Neural cell (in vitro differentiated cells): ENCODE measurements around the gene CCT4. TPM values are rescaled to one million over a fixed set of nuclear protein-coding genes. Genes with fewer than 3 reads are reported as not detected.
A peak's percentile ranks its signal among the peaks of the same experiment; 100 is the strongest.

ENCODE experiments used
- H2AFZ ChIP-seq: fragments of 200-600, 300-800 bp; sonication (generic), shearing (Covaris generic); 2 replicates; pipeline ENCODE4 v1.6.0; 2014; ENCODE audit warnings: low read depth, mild to moderate bottlenecking, antibody characterized with exemption, low read length, moderate library complexity
- H3F3A ChIP-seq: fragments of 200-600 bp; shearing (Covaris generic); 2 replicates; pipeline ENCODE4 v1.6.1; 2016; ENCODE audit warnings: mild to moderate bottlenecking, moderate library complexity, mixed read lengths, antibody characterized with exemption, low read length; ENCODE audit not compliant: insufficient read depth, poor library complexity, severe bottlenecking
- H3K27ac ChIP-seq: fragments of 200-600, 300-800 bp; sonication (generic), shearing (Covaris generic); 2 replicates; pipeline ENCODE4 v1.5.1; 2014; ENCODE audit warnings: mild to moderate bottlenecking, low read length, moderate library complexity
- H3K27me3 ChIP-seq: fragments of 300-800, 200-600 bp; sonication (generic), shearing (Covaris generic); 2 replicates; pipeline ENCODE4 v1.6.0; 2014; ENCODE audit warnings: mild to moderate bottlenecking, low read depth, low read length, moderate library complexity; ENCODE audit not compliant: insufficient read depth
- H3K36me3 ChIP-seq: fragments of 300-800, 200-600 bp; sonication (generic), shearing (Covaris generic); 2 replicates; pipeline ENCODE4 v1.5.1; 2014; ENCODE audit warnings: mild to moderate bottlenecking, antibody characterized with exemption, low read length, moderate library complexity; ENCODE audit not compliant: insufficient read depth
- H3K4me2 ChIP-seq: fragments of 300-800, 200-600 bp; sonication (generic), shearing (Covaris generic); 2 replicates; pipeline ENCODE4 v1.6.0; 2014; ENCODE audit warnings: mild to moderate bottlenecking, low read length
- H3K4me3 ChIP-seq: fragments of 300-800, 200-600 bp; sonication (generic), shearing (Covaris generic); 2 replicates; pipeline ENCODE4 v1.5.1; 2014; ENCODE audit warnings: mild to moderate bottlenecking, low read length, moderate library complexity
- H3K79me2 ChIP-seq: fragments of 200-600 bp; shearing (Covaris generic); replicated peaks from 2 replicates; pipeline ENCODE4 v1.6.0; 2014; ENCODE audit warnings: mild to moderate bottlenecking, low read length, moderate library complexity; ENCODE audit not compliant: insufficient read depth
- H3K9ac ChIP-seq: fragments of 300-800, 200-600 bp; sonication (generic), shearing (Covaris generic); 2 replicates; pipeline ENCODE4 v1.6.1; 2016; ENCODE audit warnings: mild to moderate bottlenecking, low read length, mixed read lengths
- H3K9me2 ChIP-seq: fragments of 200-600 bp; shearing (Covaris generic); 2 replicates; pipeline ENCODE4 v1.6.1; 2016; ENCODE audit warnings: mild to moderate bottlenecking, low read length, mixed read lengths; ENCODE audit not compliant: insufficient read depth
- H3K9me3 ChIP-seq: fragments of 200-600, 300-800 bp; sonication (generic), shearing (Covaris generic); 2 replicates; pipeline ENCODE4 v1.6.1; 2016; ENCODE audit warnings: mild to moderate bottlenecking, mixed run types, low read length, moderate library complexity, mixed read lengths
- H4K20me1 ChIP-seq: fragments of 200-600 bp; shearing (Covaris generic); 2 replicates; pipeline ENCODE4 v1.6.1; 2016; ENCODE audit warnings: mild to moderate bottlenecking, mixed run types; ENCODE audit not compliant: insufficient read depth
- CTCF ChIP-seq: fragments of 450-650 bp; IDR thresholded peaks from 2 replicates; pipeline ENCODE4 v1.5.1; 2014; ENCODE audit warnings: antibody characterized with exemption, mild to moderate bottlenecking, moderate library complexity; ENCODE audit not compliant: poor library complexity, severe bottlenecking
- EP300 ChIP-seq: fragments of 450-650 bp; conservative IDR thresholded peaks from 2 replicates; pipeline ENCODE4 v1.6.1; 2014; ENCODE audit warnings: antibody characterized with exemption, mild to moderate bottlenecking, moderate library complexity; ENCODE audit not compliant: poor library complexity, severe bottlenecking
- EZH2 ChIP-seq: fragments of 200-600, 300-800 bp; shearing (Covaris generic), sonication (generic); IDR thresholded peaks from 2 replicates; pipeline ENCODE4 v1.6.1; 2014; ENCODE audit warnings: antibody characterized with exemption, low read length, borderline replicate concordance, mild to moderate bottlenecking; ENCODE audit not compliant: insufficient read depth, poor library complexity, severe bottlenecking
- MXI1 ChIP-seq: fragments of 450-650 bp; conservative IDR thresholded peaks from 2 replicates; pipeline ENCODE4 v1.6.1; 2014; ENCODE audit warnings: antibody characterized with exemption, mild to moderate bottlenecking; ENCODE audit not compliant: poor library complexity, severe bottlenecking
- POLR2AphosphoS5 ChIP-seq: IDR thresholded peaks from 2 replicates; pipeline ENCODE4 v1.6.1; 2012
- RAD21 ChIP-seq: fragments of 450-650 bp; conservative IDR thresholded peaks from 2 replicates; pipeline ENCODE4 v1.6.1; 2014; ENCODE audit warnings: antibody characterized with exemption, mild to moderate bottlenecking, moderate library complexity
- SMC3 ChIP-seq: fragments of 450-650 bp; conservative IDR thresholded peaks from 2 replicates; pipeline ENCODE4 v1.6.1; 2014; ENCODE audit warnings: antibody characterized with exemption, mild to moderate bottlenecking, moderate library complexity; ENCODE audit not compliant: poor library complexity
- TAF1 ChIP-seq: IDR thresholded peaks from 2 replicates; pipeline ENCODE4 v1.6.1; 2012; ENCODE audit warnings: low read depth
- polyA plus RNA-seq: library from polyadenylated mRNA; depleted of rRNA; stranded (reverse); fragments of >200 nt; gene quantifications from 2 replicates; pipeline ENCODE4 v1.2.3, GENCODE V29; 2014
- TF ChIP-seq, protein P1 (sequence below): IDR thresholded peaks from 2 replicates; pipeline ENCODE4 v1.6.1; 2012; ENCODE audit warnings: borderline replicate concordance

The CCT4 gene
- polyA plus RNA-seq, 1 donor from 2014 or later: 140 TPM

DNA sequence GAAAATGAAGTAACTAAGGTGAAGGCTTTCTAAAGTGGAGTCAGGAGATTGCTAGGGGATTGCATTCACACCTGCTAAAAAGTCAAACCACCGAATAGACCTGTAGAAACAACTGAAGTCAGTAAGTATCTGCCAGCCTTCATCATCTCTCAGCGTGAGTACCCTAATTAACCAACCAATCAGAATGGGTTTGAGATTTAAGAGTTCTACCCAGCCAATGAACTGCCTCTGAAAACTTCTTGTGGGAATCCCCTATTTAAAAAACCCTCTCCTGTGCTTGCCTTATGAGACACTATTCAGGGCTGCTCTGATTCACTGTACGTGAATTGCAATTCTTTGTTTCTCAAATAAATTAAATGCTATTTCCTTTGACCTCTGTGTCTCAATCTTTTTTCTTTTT is 31.2 kb downstream of the CCT4 start:
- H3K79me2 ChIP-seq: no peaks in the 10 kb centered on the region
- no peaks in the 10 kb centered on the region for H3K9me3 ChIP-seq
- H3K27ac ChIP-seq: no peak overlapping the region
- no peak overlapping the region for H2AFZ ChIP-seq
- H3K4me3 ChIP-seq: no peak overlapping the region
- no peaks in the 10 kb centered on the region for H3K9me2 ChIP-seq
- H3K36me3 ChIP-seq: no peaks in the 10 kb centered on the region
- H3K4me2 ChIP-seq: no peak overlapping the region
- H3K27me3 ChIP-seq: no peaks in the 10 kb centered on the region
- no peak overlapping the region for H3K9ac ChIP-seq
- TF ChIP-seq EP300: no peak
- no peak for TF ChIP-seq CTCF
- TF ChIP-seq, protein P1, sequence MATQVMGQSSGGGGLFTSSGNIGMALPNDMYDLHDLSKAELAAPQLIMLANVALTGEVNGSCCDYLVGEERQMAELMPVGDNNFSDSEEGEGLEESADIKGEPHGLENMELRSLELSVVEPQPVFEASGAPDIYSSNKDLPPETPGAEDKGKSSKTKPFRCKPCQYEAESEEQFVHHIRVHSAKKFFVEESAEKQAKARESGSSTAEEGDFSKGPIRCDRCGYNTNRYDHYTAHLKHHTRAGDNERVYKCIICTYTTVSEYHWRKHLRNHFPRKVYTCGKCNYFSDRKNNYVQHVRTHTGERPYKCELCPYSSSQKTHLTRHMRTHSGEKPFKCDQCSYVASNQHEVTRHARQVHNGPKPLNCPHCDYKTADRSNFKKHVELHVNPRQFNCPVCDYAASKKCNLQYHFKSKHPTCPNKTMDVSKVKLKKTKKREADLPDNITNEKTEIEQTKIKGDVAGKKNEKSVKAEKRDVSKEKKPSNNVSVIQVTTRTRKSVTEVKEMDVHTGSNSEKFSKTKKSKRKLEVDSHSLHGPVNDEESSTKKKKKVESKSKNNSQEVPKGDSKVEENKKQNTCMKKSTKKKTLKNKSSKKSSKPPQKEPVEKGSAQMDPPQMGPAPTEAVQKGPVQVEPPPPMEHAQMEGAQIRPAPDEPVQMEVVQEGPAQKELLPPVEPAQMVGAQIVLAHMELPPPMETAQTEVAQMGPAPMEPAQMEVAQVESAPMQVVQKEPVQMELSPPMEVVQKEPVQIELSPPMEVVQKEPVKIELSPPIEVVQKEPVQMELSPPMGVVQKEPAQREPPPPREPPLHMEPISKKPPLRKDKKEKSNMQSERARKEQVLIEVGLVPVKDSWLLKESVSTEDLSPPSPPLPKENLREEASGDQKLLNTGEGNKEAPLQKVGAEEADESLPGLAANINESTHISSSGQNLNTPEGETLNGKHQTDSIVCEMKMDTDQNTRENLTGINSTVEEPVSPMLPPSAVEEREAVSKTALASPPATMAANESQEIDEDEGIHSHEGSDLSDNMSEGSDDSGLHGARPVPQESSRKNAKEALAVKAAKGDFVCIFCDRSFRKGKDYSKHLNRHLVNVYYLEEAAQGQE: no peak
- H3F3A ChIP-seq: peaks cover 5% of the 10 kb centered on the region
- H4K20me1 ChIP-seq: no peaks in the 10 kb centered on the region

DNA sequence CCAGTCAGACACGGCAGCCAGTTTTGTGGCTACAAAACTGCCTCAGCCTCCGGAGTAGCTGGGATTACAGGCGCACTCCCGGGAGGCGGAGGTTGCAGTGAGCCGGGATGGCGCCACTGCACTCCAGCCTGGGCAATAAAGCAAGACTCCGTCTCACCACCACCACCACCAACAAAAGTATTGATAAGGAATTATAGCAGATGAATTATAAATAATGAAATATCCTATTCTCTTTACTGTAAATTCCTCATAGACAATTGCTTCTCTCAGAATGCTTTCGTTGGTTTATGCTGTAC is 33.2 kb downstream of the CCT4 start:
- TF ChIP-seq POLR2AphosphoS5 (peak; percentile 21), MXI1 (no peak)

DNA sequence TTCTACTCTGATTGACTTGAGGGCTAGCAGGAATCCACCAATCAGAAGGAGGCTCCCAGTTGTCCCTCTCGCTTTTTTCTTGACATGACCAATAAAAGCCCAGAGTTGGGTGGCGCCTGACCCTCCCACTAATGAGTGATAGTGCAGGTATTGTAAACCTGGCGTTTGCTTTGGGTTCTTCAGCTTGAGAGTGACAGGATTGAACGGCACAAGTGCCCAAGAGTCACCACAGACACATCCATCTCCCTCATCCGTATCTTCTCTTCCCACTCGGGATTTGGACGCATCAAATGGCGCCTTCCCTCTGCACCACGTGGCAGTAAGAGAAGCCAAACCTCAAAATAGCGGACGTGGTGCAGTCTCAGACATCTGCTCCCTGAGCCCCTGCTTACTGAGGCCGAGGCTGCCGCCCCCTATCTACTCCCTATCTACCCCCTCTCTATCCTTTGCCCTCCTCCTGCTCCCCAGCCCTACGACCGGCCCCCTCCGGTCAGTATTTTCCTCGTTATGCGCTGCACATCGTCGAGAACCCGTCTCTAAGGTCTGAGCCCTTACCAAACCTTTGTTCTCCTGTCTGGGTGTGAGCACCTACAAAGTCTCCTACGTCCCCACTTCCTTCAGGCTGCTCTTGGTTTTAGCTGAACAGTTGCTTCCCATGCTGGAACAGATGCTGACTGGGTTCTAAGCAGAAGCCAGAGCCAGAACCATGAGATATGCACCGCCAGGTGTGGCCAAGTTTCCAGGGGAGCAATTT is 33.7 kb downstream of the CCT4 start:
- Histone ChIP-seq H3K79me2 (no peaks in the 10 kb centered on the region), H3K4me3 (peak overlapping the region; percentile 95), H3F3A (peaks cover 5% of the 10 kb centered on the region), H2AFZ (peak overlapping the region; percentile 32), H3K9me3 (no peaks in the 10 kb centered on the region), H4K20me1 (no peaks in the 10 kb centered on the region), H3K4me2 (peak overlapping the region; percentile 46), H3K36me3 (no peaks in the 10 kb centered on the region), H3K9me2 (no peaks in the 10 kb centered on the region), H3K9ac (peak overlapping the region; percentile 75), H3K27me3 (no peaks in the 10 kb centered on the region), H3K27ac (peak overlapping the region; percentile 89)
- TF ChIP-seq TAF1: peak; percentile 78
- no peak for TF ChIP-seq EZH2
- TF ChIP-seq, protein P1: no peak
- TF ChIP-seq SMC3: peak; percentile 8
- TF ChIP-seq RAD21: peak; percentile 8
- peak; percentile 86 for TF ChIP-seq POLR2AphosphoS5
- TF ChIP-seq CTCF: peak; percentile 20
- TF ChIP-seq MXI1: peak; percentile 90
- TF ChIP-seq EP300: no peak

More for the DNA sequence above, 33.2 kb downstream of the CCT4 start:
- H3K79me2 ChIP-seq: no peaks in the 10 kb centered on the region
- no peaks in the 10 kb centered on the region for H3K36me3 ChIP-seq
- no peaks in the 10 kb centered on the region for H3K9me2 ChIP-seq
- peak overlapping the region; percentile 46 for H3K4me2 ChIP-seq
- peaks cover 5% of the 10 kb centered on the region for H3F3A ChIP-seq
- H2AFZ ChIP-seq: peak overlapping the region; percentile 32
- no peaks in the 10 kb centered on the region for H3K9me3 ChIP-seq
- H3K9ac ChIP-seq: peak overlapping the region; percentile 75
- peak overlapping the region; percentile 95 for H3K4me3 ChIP-seq
- H4K20me1 ChIP-seq: no peaks in the 10 kb centered on the region
- H3K27me3 ChIP-seq: no peaks in the 10 kb centered on the region
- H3K27ac ChIP-seq: peak overlapping the region; percentile 89
